Coronary artery (tissue), 2 donors: ENCODE data around the gene ANKFN1.
"Not testable (repeated sequence)": the region's sequence is repeated elsewhere in the genome, so short reads cannot be mapped to it uniquely, and the experiment has no call there.

Experiments
- DNase-seq: peaks from one replicate; pipeline ENCODE4 v3.0.0-alpha.2; 2017; ENCODE audit warnings: low spot score
- H3K27ac ChIP-seq, 2 donors: fragments of 200-600 bp; sonication (generic); one replicate each; pipeline ENCODE4 v1.5.1; 2016 to 2019
- H3K4me3 ChIP-seq: fragments of 200-600 bp; sonication (generic); 2 replicates; pipeline ENCODE4 v1.5.1; 2016; ENCODE audit warnings: mild to moderate bottlenecking, moderate library complexity
- TF ChIP-seq, protein P1 (sequence below): fragments of 200-600 bp; sonication (generic); IDR thresholded peaks from one replicate; pipeline ENCODE4 v1.5.1; 2019; ENCODE audit warnings: antibody characterized with exemption

The ANKFN1 gene

DNA sequence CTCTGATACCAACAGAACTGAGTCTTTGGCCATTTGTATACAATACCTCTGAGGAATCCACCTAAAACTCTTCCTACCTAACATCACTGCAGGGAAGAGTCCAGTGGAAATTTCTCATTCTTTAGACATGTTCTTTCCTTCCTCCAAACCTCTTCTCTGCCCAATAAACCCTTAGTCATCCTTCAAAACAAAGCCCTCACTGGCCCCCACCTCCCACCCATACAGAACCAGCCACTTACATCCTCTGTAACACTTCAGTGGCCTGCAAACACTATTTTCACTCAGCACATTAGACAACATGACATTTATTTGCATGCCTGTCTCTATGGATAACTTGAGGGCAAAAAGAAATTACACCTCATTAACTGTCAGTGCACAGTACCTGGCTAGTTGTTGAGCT lies 239.9 kb downstream of the ANKFN1 start:
- Histone ChIP-seq H3K27ac (no peak overlapping the region), H3K4me3 (no peak overlapping the region)
- no peak for DNase-seq
- TF ChIP-seq, protein P1, sequence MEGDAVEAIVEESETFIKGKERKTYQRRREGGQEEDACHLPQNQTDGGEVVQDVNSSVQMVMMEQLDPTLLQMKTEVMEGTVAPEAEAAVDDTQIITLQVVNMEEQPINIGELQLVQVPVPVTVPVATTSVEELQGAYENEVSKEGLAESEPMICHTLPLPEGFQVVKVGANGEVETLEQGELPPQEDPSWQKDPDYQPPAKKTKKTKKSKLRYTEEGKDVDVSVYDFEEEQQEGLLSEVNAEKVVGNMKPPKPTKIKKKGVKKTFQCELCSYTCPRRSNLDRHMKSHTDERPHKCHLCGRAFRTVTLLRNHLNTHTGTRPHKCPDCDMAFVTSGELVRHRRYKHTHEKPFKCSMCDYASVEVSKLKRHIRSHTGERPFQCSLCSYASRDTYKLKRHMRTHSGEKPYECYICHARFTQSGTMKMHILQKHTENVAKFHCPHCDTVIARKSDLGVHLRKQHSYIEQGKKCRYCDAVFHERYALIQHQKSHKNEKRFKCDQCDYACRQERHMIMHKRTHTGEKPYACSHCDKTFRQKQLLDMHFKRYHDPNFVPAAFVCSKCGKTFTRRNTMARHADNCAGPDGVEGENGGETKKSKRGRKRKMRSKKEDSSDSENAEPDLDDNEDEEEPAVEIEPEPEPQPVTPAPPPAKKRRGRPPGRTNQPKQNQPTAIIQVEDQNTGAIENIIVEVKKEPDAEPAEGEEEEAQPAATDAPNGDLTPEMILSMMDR = no peak

DNA sequence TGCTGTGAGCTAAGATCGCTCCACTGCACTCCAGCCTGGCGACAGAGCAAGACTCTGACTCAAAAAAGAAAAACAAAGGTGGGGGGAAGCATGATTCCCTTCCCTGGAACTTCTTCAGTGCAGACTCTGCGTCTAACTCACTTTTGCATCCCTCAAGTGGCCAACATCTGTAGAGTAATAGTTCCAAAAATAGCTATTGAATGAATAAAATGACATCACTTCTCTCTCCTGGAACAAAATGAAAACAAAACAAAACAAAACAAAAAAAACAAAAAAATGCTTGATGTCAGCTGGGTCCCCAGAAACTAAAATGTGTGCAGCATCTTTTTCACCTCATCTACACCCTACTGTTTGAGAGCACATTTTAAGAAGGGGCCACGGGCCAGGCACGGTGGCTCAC lies 242.5 kb downstream of the ANKFN1 start:
- Histone ChIP-seq H3K4me3 (no peak overlapping the region), H3K27ac (no peak overlapping the region)
- TF ChIP-seq, protein P1 = no peak
- no peak for DNase-seq

DNA sequence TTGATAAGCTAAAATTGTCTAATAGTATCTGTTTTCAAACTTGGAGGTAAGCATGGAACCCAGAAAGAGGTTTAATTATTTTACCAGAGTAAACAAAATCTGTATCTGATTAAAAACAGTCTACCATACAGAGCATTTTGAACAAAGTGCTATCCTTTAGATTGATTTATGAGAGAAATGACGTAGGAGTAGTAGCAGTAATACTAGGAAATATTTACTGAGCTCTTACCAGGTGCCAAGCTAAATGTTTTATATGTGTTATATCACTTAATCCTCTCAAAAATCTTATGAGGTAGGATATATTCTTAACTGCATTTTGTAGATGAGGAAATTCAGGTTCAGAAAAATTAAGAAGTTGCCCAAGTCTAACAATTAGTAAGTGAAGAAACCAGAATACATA lies 253.8 kb downstream of the ANKFN1 start:
- no peak for DNase-seq
- TF ChIP-seq, protein P1 = no peak
- no peak overlapping the region for H3K4me3 ChIP-seq
- H3K27ac ChIP-seq = no peak overlapping the region

DNA sequence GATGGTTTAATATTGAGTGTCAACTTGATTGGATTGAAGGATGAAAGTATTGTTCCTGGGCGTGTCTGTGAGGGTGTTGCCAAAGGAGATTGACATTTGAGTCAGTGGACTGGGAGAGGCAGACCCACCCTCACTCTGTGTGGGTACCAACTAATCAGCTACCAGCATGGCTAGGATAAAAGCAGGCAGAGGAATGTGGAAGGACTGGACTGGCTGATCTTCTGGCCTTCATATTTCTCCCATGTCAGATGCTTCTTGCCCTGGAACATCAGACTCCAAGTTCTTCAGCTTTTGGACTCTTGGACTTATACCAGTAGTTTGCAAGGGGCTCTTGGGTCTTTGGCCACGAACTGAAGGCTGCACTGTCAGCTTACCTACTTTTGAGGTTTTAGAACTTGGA lies 259.1 kb downstream of the ANKFN1 start:
- not testable (repeated sequence) for H3K27ac ChIP-seq, DNase-seq, H3K4me3 ChIP-seq

DNA sequence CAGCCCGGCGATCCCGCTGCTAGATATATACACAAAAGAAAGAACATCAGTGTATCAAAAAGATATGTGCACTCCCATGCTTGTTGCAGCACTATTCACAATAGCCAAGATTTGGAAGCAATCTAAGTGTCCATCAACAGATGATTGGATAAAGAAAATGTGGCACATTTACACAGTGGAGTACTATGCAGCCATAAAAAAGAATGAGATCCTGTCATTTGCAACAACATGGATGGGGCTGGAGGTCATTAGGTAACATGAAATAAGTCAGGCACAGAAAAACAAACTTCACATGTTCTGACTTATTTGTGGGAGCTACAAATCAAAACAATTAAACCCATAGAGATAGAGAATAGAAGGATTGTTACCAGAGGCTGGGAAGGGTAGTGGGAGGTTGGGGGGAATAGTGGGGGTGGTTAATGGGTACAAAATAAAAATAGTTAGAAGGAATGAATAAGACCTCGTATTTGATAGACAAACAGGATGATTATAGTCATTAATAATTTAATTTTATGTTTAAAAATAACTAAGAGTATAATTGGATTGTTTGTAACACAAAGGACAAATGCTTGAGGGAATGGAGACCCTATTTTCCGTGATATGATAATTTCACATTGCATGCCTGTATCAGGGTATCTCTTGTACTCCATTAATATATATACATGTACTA lies 263.5 kb downstream of the ANKFN1 start:
- DNase-seq = no peak
- H3K27ac ChIP-seq = no peak overlapping the region
- TF ChIP-seq, protein P1 = no peak
- H3K4me3 ChIP-seq = no peak overlapping the region

DNA sequence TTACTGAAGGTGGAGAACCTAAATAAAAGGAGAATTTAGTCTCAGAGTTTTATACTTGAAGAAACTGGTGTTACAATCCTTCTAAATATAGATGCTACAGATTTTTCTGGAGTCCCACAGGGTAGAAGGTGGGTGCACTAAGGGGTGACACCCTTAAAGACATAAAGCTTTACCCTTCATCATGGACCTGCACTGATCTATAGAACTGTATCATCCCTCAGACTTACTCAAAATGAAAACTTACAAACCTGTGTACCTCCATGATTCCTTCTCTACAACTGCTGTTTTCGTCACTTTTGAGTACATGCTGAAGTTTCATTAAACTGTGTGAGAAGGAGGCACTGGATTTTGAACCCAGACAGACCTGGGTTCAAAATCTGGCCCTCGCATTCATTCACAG lies 270.7 kb downstream of the ANKFN1 start:
- TF ChIP-seq, protein P1 = no peak
- DNase-seq = no peak
- H3K27ac ChIP-seq = no peak overlapping the region
- no peak overlapping the region for H3K4me3 ChIP-seq

DNA sequence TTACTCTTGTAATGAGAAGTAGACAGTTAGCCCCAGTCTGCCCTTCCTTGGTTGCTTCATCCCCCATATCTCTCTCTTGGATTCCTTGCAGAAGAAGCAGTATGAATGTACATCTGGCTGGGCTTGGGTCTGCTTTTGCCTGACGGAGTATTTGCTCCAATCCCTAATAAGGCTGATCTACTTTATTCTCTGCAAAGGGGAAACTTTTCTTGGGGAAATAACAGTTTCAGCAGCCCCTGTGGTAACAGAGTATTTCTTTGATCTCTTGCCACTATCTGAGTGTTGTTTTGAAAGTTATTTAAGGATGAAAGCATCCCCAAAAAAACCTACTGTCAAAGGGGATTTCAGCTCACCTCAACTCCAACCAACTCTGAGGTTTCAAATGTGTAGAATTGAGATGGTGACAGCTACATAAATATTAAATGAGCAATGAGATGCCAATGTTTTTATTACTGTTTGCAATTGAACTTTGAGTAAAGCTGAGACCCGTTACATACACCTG lies 271.3 kb downstream of the ANKFN1 start:
- DNase-seq = no peak
- TF ChIP-seq, protein P1 = no peak

More for the DNA sequence above, 271.3 kb downstream of the ANKFN1 start:
- Histone ChIP-seq H3K27ac (no peak overlapping the region), H3K4me3 (no peak overlapping the region)
